GM23338 (cell line): ENCODE results near the gene SELENOS.

ENCODE experiments used
- CREB1 ChIP-seq: fragments of 250-450 bp; sonication (Bioruptor Pico); IDR thresholded peaks from 2 replicates; pipeline ENCODE4 v1.5.0; 2020; ENCODE audit warnings: low read depth, mild to moderate bottlenecking, moderate library complexity
- EZH2 ChIP-seq: fragments of 200-600 bp; sonication (generic); IDR thresholded peaks from one replicate; pipeline ENCODE4 v1.8.0; 2017; ENCODE audit warnings: antibody characterized with exemption, mild to moderate bottlenecking, low read depth; ENCODE audit not compliant: unreplicated experiment
- EZH2phosphoT487 ChIP-seq: fragments of 200-600 bp; sonication (generic); IDR thresholded peaks from one replicate; pipeline ENCODE4 v1.8.1; 2018; ENCODE audit warnings: antibody characterized with exemption; ENCODE audit not compliant: unreplicated experiment
- JUNB ChIP-seq: IDR thresholded peaks from one replicate; pipeline ENCODE4 v1.6.1; 2016; ENCODE audit warnings: antibody characterized with exemption; ENCODE audit not compliant: unreplicated experiment
- NANOG ChIP-seq: IDR thresholded peaks from 2 replicates; pipeline ENCODE4 v1.6.1; 2016; ENCODE audit warnings: antibody characterized with exemption, borderline replicate concordance
- POLR2AphosphoS5 ChIP-seq: IDR thresholded peaks from 2 replicates; pipeline ENCODE4 v1.6.1; 2016; ENCODE audit warnings: antibody characterized with exemption, low read depth
- STAT1 ChIP-seq: IDR thresholded peaks from one replicate; pipeline ENCODE4 v1.6.1; 2016; ENCODE audit warnings: antibody characterized with exemption; ENCODE audit not compliant: unreplicated experiment
- ZNF114 ChIP-seq: fragments of 250-450 bp; sonication (Bioruptor Pico); IDR thresholded peaks from 2 replicates; pipeline ENCODE4 v1.5.0; 2020; ENCODE audit warnings: mild to moderate bottlenecking, moderate library complexity
- ZNF331 ChIP-seq: fragments of 250-450 bp; sonication (Bioruptor Pico); IDR thresholded peaks from 2 replicates; pipeline ENCODE4 v1.5.0; 2020; ENCODE audit warnings: low read depth, mild to moderate bottlenecking, moderate library complexity
- TF ChIP-seq, protein P1 (sequence below), 2 experiments: fragments of 200-600 bp in 1 of 2; sonication (generic) in 1 of 2; conservative IDR thresholded peaks; 2 replicates each; pipeline versions ENCODE4 v1.5.1 to v1.6.1; 2016 to 2017; ENCODE audit warnings: antibody characterized with exemption in 2 of 2, low read depth in 2 of 2, mild to moderate bottlenecking in 2 of 2, moderate library complexity in 1 of 2
- TF ChIP-seq, protein P2 (sequence below): IDR thresholded peaks from one replicate; pipeline ENCODE4 v1.6.1; 2018; ENCODE audit warnings: antibody characterized with exemption; ENCODE audit not compliant: unreplicated experiment
- TF ChIP-seq, protein P3 (sequence below): fragments of 250-450 bp; sonication (Bioruptor Pico); IDR thresholded peaks from 2 replicates; pipeline ENCODE4 v1.5.0; 2020; ENCODE audit warnings: mild to moderate bottlenecking, moderate library complexity

DNA sequence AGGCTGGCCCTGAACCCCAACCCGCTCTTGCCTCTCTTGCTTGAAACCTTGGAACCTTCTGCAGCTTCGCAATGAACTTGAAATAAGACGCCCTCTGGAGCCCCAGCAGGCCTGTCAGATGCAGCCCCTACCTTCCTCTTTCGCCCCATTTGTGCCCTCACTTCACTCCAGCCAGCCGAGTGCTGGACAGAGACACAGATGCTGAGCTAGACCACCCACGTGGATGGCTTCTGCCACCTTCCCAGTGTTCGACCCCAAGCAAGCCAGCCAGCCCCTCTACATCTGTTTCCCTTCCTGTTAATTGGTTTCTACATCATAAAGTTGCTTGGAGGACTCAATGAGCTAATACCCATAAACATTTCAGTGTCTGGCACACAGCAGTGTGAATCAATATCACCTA, 41.6 kb upstream of the SELENOS start:
- TF ChIP-seq, protein P1, sequence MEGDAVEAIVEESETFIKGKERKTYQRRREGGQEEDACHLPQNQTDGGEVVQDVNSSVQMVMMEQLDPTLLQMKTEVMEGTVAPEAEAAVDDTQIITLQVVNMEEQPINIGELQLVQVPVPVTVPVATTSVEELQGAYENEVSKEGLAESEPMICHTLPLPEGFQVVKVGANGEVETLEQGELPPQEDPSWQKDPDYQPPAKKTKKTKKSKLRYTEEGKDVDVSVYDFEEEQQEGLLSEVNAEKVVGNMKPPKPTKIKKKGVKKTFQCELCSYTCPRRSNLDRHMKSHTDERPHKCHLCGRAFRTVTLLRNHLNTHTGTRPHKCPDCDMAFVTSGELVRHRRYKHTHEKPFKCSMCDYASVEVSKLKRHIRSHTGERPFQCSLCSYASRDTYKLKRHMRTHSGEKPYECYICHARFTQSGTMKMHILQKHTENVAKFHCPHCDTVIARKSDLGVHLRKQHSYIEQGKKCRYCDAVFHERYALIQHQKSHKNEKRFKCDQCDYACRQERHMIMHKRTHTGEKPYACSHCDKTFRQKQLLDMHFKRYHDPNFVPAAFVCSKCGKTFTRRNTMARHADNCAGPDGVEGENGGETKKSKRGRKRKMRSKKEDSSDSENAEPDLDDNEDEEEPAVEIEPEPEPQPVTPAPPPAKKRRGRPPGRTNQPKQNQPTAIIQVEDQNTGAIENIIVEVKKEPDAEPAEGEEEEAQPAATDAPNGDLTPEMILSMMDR (conservative IDR thresholded peaks at IDR 0.05; ENCODE audit: low read depth in 2 of 2), result no peak
- no peak for TF ChIP-seq EZH2
- TF ChIP-seq, protein P2, sequence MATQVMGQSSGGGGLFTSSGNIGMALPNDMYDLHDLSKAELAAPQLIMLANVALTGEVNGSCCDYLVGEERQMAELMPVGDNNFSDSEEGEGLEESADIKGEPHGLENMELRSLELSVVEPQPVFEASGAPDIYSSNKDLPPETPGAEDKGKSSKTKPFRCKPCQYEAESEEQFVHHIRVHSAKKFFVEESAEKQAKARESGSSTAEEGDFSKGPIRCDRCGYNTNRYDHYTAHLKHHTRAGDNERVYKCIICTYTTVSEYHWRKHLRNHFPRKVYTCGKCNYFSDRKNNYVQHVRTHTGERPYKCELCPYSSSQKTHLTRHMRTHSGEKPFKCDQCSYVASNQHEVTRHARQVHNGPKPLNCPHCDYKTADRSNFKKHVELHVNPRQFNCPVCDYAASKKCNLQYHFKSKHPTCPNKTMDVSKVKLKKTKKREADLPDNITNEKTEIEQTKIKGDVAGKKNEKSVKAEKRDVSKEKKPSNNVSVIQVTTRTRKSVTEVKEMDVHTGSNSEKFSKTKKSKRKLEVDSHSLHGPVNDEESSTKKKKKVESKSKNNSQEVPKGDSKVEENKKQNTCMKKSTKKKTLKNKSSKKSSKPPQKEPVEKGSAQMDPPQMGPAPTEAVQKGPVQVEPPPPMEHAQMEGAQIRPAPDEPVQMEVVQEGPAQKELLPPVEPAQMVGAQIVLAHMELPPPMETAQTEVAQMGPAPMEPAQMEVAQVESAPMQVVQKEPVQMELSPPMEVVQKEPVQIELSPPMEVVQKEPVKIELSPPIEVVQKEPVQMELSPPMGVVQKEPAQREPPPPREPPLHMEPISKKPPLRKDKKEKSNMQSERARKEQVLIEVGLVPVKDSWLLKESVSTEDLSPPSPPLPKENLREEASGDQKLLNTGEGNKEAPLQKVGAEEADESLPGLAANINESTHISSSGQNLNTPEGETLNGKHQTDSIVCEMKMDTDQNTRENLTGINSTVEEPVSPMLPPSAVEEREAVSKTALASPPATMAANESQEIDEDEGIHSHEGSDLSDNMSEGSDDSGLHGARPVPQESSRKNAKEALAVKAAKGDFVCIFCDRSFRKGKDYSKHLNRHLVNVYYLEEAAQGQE, result peak; percentile 73
- no peak for TF ChIP-seq EZH2phosphoT487
- TF ChIP-seq POLR2AphosphoS5, result no peak
- no peak for TF ChIP-seq CREB1 (CRISPR knock-in tag)
- TF ChIP-seq JUNB, result no peak
- no peak for TF ChIP-seq ZNF114 (CRISPR knock-in tag)
- no peak for TF ChIP-seq NANOG
- TF ChIP-seq ZNF331 (CRISPR knock-in tag), result no peak
- no peak for TF ChIP-seq STAT1
- TF ChIP-seq, protein P3, sequence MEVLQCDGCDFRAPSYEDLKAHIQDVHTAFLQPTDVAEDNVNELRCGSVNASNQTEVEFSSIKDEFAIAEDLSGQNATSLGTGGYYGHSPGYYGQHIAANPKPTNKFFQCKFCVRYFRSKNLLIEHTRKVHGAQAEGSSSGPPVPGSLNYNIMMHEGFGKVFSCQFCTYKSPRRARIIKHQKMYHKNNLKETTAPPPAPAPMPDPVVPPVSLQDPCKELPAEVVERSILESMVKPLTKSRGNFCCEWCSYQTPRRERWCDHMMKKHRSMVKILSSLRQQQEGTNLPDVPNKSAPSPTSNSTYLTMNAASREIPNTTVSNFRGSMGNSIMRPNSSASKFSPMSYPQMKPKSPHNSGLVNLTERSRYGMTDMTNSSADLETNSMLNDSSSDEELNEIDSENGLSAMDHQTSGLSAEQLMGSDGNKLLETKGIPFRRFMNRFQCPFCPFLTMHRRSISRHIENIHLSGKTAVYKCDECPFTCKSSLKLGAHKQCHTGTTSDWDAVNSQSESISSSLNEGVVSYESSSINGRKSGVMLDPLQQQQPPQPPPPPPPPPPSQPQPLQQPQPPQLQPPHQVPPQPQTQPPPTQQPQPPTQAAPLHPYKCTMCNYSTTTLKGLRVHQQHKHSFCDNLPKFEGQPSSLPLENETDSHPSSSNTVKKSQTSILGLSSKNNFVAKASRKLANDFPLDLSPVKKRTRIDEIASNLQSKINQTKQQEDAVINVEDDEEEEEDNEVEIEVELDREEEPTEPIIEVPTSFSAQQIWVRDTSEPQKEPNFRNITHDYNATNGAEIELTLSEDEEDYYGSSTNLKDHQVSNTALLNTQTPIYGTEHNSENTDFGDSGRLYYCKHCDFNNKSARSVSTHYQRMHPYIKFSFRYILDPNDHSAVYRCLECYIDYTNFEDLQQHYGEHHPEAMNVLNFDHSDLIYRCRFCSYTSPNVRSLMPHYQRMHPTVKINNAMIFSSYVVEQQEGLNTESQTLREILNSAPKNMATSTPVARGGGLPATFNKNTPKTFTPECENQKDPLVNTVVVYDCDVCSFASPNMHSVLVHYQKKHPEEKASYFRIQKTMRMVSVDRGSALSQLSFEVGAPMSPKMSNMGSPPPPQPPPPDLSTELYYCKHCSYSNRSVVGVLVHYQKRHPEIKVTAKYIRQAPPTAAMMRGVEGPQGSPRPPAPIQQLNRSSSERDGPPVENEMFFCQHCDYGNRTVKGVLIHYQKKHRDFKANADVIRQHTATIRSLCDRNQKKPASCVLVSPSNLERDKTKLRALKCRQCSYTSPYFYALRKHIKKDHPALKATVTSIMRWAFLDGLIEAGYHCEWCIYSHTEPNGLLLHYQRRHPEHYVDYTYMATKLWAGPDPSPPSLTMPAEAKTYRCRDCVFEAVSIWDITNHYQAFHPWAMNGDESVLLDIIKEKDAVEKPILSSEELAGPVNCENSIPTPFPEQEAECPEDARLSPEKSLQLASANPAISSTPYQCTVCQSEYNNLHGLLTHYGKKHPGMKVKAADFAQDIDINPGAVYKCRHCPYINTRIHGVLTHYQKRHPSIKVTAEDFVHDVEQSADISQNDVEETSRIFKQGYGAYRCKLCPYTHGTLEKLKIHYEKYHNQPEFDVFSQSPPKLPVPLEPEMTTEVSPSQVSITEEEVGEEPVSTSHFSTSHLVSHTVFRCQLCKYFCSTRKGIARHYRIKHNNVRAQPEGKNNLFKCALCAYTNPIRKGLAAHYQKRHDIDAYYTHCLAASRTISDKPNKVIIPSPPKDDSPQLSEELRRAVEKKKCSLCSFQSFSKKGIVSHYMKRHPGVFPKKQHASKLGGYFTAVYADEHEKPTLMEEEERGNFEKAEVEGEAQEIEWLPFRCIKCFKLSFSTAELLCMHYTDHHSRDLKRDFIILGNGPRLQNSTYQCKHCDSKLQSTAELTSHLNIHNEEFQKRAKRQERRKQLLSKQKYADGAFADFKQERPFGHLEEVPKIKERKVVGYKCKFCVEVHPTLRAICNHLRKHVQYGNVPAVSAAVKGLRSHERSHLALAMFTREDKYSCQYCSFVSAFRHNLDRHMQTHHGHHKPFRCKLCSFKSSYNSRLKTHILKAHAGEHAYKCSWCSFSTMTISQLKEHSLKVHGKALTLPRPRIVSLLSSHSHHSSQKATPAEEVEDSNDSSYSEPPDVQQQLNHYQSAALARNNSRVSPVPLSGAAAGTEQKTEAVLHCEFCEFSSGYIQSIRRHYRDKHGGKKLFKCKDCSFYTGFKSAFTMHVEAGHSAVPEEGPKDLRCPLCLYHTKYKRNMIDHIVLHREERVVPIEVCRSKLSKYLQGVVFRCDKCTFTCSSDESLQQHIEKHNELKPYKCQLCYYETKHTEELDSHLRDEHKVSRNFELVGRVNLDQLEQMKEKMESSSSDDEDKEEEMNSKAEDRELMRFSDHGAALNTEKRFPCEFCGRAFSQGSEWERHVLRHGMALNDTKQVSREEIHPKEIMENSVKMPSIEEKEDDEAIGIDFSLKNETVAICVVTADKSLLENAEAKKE, result no peak
